Kidney (tissue), 14 donors: Measurements from ENCODE around the gene COL4A4. TPM values are rescaled to one million over a fixed set of nuclear protein-coding genes. Genes with fewer than 3 reads are reported as not detected.

Source experiments
- DNase-seq, 5 donors: peaks; one replicate each; pipeline ENCODE4 v3.0.0-alpha.2; 2013 to 2020
- FAIRE-seq: peaks from 2 replicates; lab custom pipeline; 2012; peaks lifted over from hg19 to GRCh38; lab: Jason Lieb, UNC
- H3K27ac ChIP-seq, 2 donors: one replicate each; pipeline ENCODE4 v1.7.0; 2013; ENCODE audit warnings: low read depth in 2 of 2, low read length in 2 of 2, inconsistent platforms in 1 of 2
- H3K27me3 ChIP-seq: one replicate; pipeline ENCODE4 v1.7.1; 2013; ENCODE audit warnings: low read length, inconsistent platforms; ENCODE audit not compliant: control insufficient read depth, insufficient read depth
- H3K36me3 ChIP-seq, 3 donors: one replicate each; pipeline versions ENCODE4 v1.7.0 to v1.7.1; 2013; ENCODE audit warnings: low read length in 3 of 3, control low read depth in 1 of 3, inconsistent platforms in 1 of 3; ENCODE audit not compliant: insufficient read depth in 3 of 3, control insufficient read depth in 2 of 3
- H3K4me1 ChIP-seq, 3 donors: one replicate each; pipeline versions ENCODE4 v1.7.0 to v1.7.1; 2013; ENCODE audit warnings: low read length in 3 of 3, inconsistent platforms in 1 of 3, low read depth in 1 of 3; ENCODE audit not compliant: control insufficient read depth in 2 of 3, insufficient read depth in 2 of 3
- H3K4me3 ChIP-seq, 3 donors: one replicate each; pipeline versions ENCODE4 v1.7.0 to v1.8.1; 2013; ENCODE audit warnings: low read length in 3 of 3, control low read depth in 1 of 3, inconsistent platforms in 1 of 3
- H3K9ac ChIP-seq, 3 donors: one replicate each; pipeline versions ENCODE4 v1.7.0 to v1.7.1; 2013; ENCODE audit warnings: low read length in 3 of 3, control low read depth in 1 of 3, inconsistent platforms in 1 of 3
- H3K9me3 ChIP-seq, 3 donors: one replicate each; pipeline versions ENCODE4 v1.7.0 to v1.7.1; 2013; ENCODE audit warnings: low read length in 3 of 3, control low read depth in 1 of 3, inconsistent platforms in 1 of 3; ENCODE audit not compliant: control insufficient read depth in 2 of 3, insufficient read depth in 1 of 3
- CTCF ChIP-seq: IDR thresholded peaks from 3 replicates; pipeline ENCODE4 v1.5.1; 2012; ENCODE audit warnings: mild to moderate bottlenecking, moderate library complexity, borderline replicate concordance; ENCODE audit not compliant: insufficient read depth; ENCODE audit errors: extremely low read depth
- intact Hi-C: fragments of 100-400 bp; cut with DNase I; formaldehyde crosslinking; loops from one replicate; pipeline ENCODE4 v1.11.1; 2022
- polyA plus RNA-seq: library from polyadenylated mRNA; stranded (reverse); fragments of 350-450 nt; fragmentation: Illumina TruSeq; extraction: RNeasy Lipid Tissue Mini Kit (QIAGEN cat#74804); gene quantifications from one replicate; pipeline ENCODE4 v1.2.3, GENCODE V29; 2014; ENCODE audit warnings: low read depth, low replicate concordance; ENCODE audit not compliant: insufficient read depth
- total RNA-seq: library from RNA; stranded (reverse); fragmentation: NEBNext Ultra II Directional; extraction: Animal tissue kit (Norgen Biotek cat#: 25700); gene quantifications from one replicate; pipeline ENCODE4 v1.2.1, GENCODE V29; 2021
- donor health status: control.
- donor health status: control.
- donor health status: control.
- donor health status: control.
- donor health status: control.
- donor health status: DM: yes; HTN: yes; CAD: no.
- donor health status: Normal renal cell carcinoma (clear cell type).

COL4A4 gene
- total and polyA plus RNA-seq, 2 donors from 2014 or later, result 7.2 to 53.3 TPM

- Histone ChIP-seq H3K27me3 (peaks cover 1% of the 10 kb centered on the region), H3K4me3 (no peak overlapping the region), H3K9me3 (no peaks in the 10 kb centered on the region), H3K27ac (no peak overlapping the region), H3K36me3 (peaks cover 0 to 2% (median 0%) of the 10 kb centered on the region in 3 donors), H3K9ac (no peak overlapping the region), H3K4me1 (peaks cover 0 to 5% (median 0%) of the 10 kb centered on the region in 3 donors)
- FAIRE-seq (no peak), DNase-seq (no peak)
- intact Hi-C loops, result loop anchor here (10.0 kb wide), 1 partner anchor 352 kb away; no protein-coding TSS in a partner anchor
- TF ChIP-seq CTCF, result no peak
These were observed 31.0 kb downstream of the COL4A4 start for GRCh38 chr2:227132986-227133385.

GRCh38 chr2:227130636-227131035 is 33.4 kb downstream of the COL4A4 start:
- Histone ChIP-seq H3K36me3 (no peaks in the 10 kb centered on the region), H3K4me1 (peaks cover 0 to 5% (median 0%) of the 10 kb centered on the region in 3 donors), H3K27me3 (peaks cover 3% of the 10 kb centered on the region), H3K27ac (no peak overlapping the region), H3K4me3 (no peak overlapping the region), H3K9me3 (no peaks in the 10 kb centered on the region), H3K9ac (no peak overlapping the region)
- intact Hi-C loops, result loop anchor here (10.0 kb wide), 1 partner anchor 354 kb away; no protein-coding TSS in a partner anchor
- no peak for TF ChIP-seq CTCF
- FAIRE-seq (no peak), DNase-seq (no peak)

DNA sequence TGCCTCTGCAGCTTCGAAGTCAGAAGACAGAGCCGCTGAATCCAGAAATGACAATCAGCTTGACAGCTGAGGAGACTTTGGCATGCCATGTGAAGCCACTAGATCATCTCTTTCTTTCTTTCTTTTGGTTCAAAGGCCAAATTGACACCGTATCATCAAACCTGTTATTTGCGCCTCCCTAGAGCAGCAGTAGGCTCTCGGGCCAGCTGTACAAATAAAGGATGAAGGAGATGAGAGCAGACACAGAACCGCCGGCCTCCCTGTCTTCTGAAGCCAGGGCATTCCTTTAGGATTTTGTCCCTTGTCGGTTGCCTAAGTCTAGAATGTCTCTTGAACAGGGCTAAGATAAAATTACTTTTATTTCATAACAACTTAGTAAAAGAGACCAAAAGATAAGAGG is 36.8 kb downstream of the COL4A4 start:
- Histone ChIP-seq H3K4me3 (no peak overlapping the region), H3K9ac (no peak overlapping the region), H3K27ac (no peak overlapping the region), H3K4me1 (no peaks in the 10 kb centered on the region), H3K36me3 (no peaks in the 10 kb centered on the region), H3K27me3 (peaks cover 3% of the 10 kb centered on the region), H3K9me3 (no peaks in the 10 kb centered on the region)
- DNase-seq (peak in 1 of 5 donors; percentile 13), FAIRE-seq (no peak)
- intact Hi-C loops, result loop anchor here (5.0 kb wide), 1 partner anchor 110 kb away; no protein-coding TSS in a partner anchor
- TF ChIP-seq CTCF, result no peak

DNA sequence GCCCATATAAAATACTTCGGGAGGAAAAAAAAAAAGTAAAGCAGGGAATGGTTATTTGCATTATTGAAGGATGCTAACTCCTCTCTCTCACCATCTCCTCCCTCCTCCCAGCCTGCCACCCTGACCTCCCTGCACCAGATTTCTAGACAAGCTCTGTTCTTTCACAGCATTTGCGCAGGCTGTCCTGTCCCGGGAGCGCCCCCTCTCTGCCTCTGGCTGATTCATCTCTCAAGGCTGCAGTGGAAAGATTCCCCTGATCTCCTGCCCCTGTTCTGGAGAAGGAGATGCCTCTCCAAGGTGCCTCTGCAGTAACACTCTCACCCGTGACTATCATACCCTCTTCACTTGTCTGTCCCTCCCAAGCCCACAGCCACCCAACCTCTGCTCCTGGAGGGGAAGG is 38.5 kb downstream of the COL4A4 start:
- Histone ChIP-seq H3K9ac (no peak overlapping the region), H3K9me3 (no peaks in the 10 kb centered on the region), H3K4me1 (no peaks in the 10 kb centered on the region), H3K36me3 (no peaks in the 10 kb centered on the region), H3K4me3 (no peak overlapping the region), H3K27ac (no peak overlapping the region), H3K27me3 (peaks cover 3% of the 10 kb centered on the region)
- FAIRE-seq (no peak), DNase-seq (no peak)
- intact Hi-C loops, result loop anchor here (5.0 kb wide), 1 partner anchor 112 kb away; no protein-coding TSS in a partner anchor
- TF ChIP-seq CTCF, result no peak
